Mucosa of rectum (tissue), 2 donors: ENCODE data around the gene ADCY5.

ENCODE experiments used
- H3K27ac ChIP-seq, 2 donors: one replicate each; pipeline ENCODE4 v1.7.0; 2013; ENCODE audit warnings: inconsistent platforms in 2 of 2, low read depth in 2 of 2, low read length in 2 of 2
- H3K27me3 ChIP-seq, 2 donors: one replicate each; pipeline ENCODE4 v1.7.0; 2013; ENCODE audit warnings: low read length in 2 of 2; ENCODE audit not compliant: control insufficient read depth in 2 of 2, insufficient read depth in 2 of 2
- H3K36me3 ChIP-seq, 2 donors: one replicate each; pipeline ENCODE4 v1.7.0; 2013; ENCODE audit warnings: low read length in 2 of 2; ENCODE audit not compliant: control insufficient read depth in 2 of 2, insufficient read depth in 2 of 2
- H3K4me1 ChIP-seq, 2 donors: one replicate each; pipeline ENCODE4 v1.7.0; 2013; ENCODE audit warnings: low read length in 2 of 2, mild to moderate bottlenecking in 1 of 2; ENCODE audit not compliant: control insufficient read depth in 2 of 2, insufficient read depth in 2 of 2
- H3K4me3 ChIP-seq, 2 donors: one replicate each; pipeline ENCODE4 v1.7.0; 2013; ENCODE audit warnings: low read length in 2 of 2
- H3K9ac ChIP-seq, 2 donors: one replicate each; pipeline ENCODE4 v1.7.0; 2013; ENCODE audit warnings: low read length in 2 of 2, low read depth in 1 of 2, mild to moderate bottlenecking in 1 of 2
- H3K9me3 ChIP-seq, 2 donors: one replicate each; pipeline ENCODE4 v1.7.0; 2013; ENCODE audit warnings: low read length in 2 of 2; ENCODE audit not compliant: control insufficient read depth in 2 of 2
- donor health status: healthy.
- donor health status: Normal muscosa, but diverticular disease.

ADCY5 gene

GRCh38 chr3:123283657-123284398 lies 165.1 kb downstream of the ADCY5 start:
- H3K4me3 ChIP-seq = no peak overlapping the region
- H3K9ac ChIP-seq = no peak overlapping the region
- no peak overlapping the region for H3K27ac ChIP-seq
- H3K27me3 ChIP-seq = no peaks in the 10 kb centered on the region
- H3K4me1 ChIP-seq = no peaks in the 10 kb centered on the region
- H3K36me3 ChIP-seq = peaks cover 0 to 2% of the 10 kb centered on the region in 2 donors
- H3K9me3 ChIP-seq = no peaks in the 10 kb centered on the region

DNA sequence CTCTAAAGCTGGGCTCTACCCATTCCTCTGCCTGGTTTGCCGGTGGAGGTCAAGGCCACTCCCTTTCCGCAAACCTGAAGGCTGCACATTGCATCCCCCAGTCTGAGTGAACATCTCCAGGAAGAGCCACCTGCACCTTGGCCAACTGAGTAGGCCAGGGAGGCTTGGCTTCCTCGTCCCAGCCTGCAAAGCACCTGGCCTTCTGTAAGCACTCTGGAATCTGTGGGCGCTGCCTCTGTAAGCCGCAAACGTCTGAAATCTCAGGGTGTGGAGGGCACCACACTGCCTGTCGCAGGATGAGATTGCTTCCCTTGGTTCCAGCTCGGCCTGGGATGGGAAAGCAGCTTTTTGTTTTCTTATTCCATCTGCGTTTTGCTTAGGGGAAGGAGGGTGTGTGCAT lies 165.8 kb downstream of the ADCY5 start:
- no peak overlapping the region for H3K9ac ChIP-seq
- no peaks in the 10 kb centered on the region for H3K27me3 ChIP-seq
- no peaks in the 10 kb centered on the region for H3K4me1 ChIP-seq
- H3K9me3 ChIP-seq = no peaks in the 10 kb centered on the region
- H3K4me3 ChIP-seq = no peak overlapping the region
- peaks cover 0 to 2% of the 10 kb centered on the region in 2 donors for H3K36me3 ChIP-seq
- no peak overlapping the region for H3K27ac ChIP-seq

GRCh38 chr3:123282461-123282860 lies 166.4 kb downstream of the ADCY5 start:
- H3K9ac ChIP-seq = no peak overlapping the region
- H3K9me3 ChIP-seq = no peaks in the 10 kb centered on the region
- no peak overlapping the region for H3K4me3 ChIP-seq
- H3K36me3 ChIP-seq = peaks cover 0 to 2% of the 10 kb centered on the region in 2 donors
- H3K27ac ChIP-seq = no peak overlapping the region
- H3K4me1 ChIP-seq = no peaks in the 10 kb centered on the region
- H3K27me3 ChIP-seq = no peaks in the 10 kb centered on the region

DNA sequence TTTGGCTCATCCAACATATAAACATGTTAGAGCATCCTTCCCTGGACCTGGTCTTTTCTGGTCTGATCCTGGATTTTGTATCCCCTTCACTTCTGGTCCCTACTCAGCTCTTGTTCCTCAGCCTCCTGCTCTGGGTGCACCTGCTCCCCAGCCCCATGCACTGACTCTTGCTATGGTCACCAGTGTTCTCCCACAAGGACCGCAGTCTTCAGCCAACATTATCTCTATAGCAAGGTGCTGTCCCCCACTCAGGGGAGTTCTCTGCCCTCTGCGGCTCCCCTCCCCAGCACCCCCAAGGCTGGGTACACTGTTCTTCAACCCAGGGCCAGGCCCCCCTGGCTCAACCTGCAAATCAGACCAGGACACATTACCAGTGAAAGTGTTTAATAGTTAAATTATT lies 167.0 kb downstream of the ADCY5 start:
- Histone ChIP-seq H3K9me3 (no peaks in the 10 kb centered on the region), H3K4me1 (no peaks in the 10 kb centered on the region), H3K27me3 (no peaks in the 10 kb centered on the region), H3K36me3 (peaks cover 0 to 2% of the 10 kb centered on the region in 2 donors), H3K27ac (no peak overlapping the region), H3K9ac (no peak overlapping the region), H3K4me3 (no peak overlapping the region)

DNA sequence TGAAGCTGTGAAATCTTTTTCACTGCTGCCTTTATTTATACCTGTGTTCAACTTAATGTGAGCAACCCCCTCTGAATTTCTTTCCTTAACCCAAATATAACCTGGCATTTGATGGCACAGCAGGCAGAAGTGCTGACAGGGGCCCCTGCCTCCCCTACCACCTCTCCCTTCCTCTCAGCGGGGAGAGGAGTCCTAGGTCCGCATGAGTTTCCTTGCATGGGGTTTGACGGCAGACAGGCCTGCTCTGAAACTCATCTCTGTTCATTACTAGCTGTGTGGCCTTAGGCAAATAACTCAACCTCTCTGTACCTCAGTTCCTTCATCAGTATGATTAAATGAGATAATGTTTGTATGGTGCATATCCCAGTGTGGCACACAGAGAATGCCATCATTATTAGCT lies 167.5 kb downstream of the ADCY5 start:
- H3K27ac ChIP-seq = no peak overlapping the region
- H3K27me3 ChIP-seq = no peaks in the 10 kb centered on the region
- peaks cover 0 to 2% of the 10 kb centered on the region in 2 donors for H3K36me3 ChIP-seq
- H3K4me1 ChIP-seq = no peaks in the 10 kb centered on the region
- H3K9ac ChIP-seq = no peak overlapping the region
- no peak overlapping the region for H3K4me3 ChIP-seq
- no peaks in the 10 kb centered on the region for H3K9me3 ChIP-seq

DNA sequence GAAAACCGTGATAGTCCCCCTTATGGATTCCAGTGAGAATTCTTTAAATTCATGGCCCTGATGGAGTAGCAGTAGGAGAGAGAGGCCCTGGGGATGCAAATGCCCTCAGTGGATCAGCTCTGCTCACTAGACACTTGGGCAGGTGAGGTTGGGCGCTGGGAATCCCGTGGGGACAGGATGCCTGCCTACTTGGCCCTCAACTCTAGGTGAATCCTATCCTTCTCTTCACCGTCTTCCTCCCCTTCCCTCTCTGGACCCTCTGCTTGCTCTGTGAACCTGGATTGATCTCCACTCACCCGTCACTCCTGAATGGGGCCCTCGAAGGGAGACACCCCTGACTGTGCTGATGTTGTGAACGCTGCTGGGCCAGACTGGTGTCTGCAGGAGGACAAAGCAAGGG lies 169.8 kb downstream of the ADCY5 start:
- Histone ChIP-seq H3K4me1 (no peaks in the 10 kb centered on the region), H3K9me3 (no peaks in the 10 kb centered on the region), H3K36me3 (peaks cover 0 to 2% of the 10 kb centered on the region in 2 donors), H3K27ac (no peak overlapping the region), H3K27me3 (no peaks in the 10 kb centered on the region), H3K9ac (no peak overlapping the region), H3K4me3 (no peak overlapping the region)

GRCh38 chr3:123278446-123278845 lies 170.4 kb downstream of the ADCY5 start:
- Histone ChIP-seq H3K36me3 (peaks cover 0 to 2% of the 10 kb centered on the region in 2 donors), H3K9ac (no peak overlapping the region), H3K9me3 (no peaks in the 10 kb centered on the region), H3K4me1 (no peaks in the 10 kb centered on the region), H3K27me3 (no peaks in the 10 kb centered on the region), H3K27ac (no peak overlapping the region), H3K4me3 (no peak overlapping the region)

- Histone ChIP-seq H3K4me1 (no peaks in the 10 kb centered on the region), H3K27ac (no peak overlapping the region), H3K36me3 (no peaks in the 10 kb centered on the region), H3K4me3 (no peak overlapping the region), H3K9ac (no peak overlapping the region), H3K9me3 (no peaks in the 10 kb centered on the region), H3K27me3 (no peaks in the 10 kb centered on the region)
Observed at GRCh38 chr3:123277106-123277505, 171.8 kb downstream of the ADCY5 start.

DNA sequence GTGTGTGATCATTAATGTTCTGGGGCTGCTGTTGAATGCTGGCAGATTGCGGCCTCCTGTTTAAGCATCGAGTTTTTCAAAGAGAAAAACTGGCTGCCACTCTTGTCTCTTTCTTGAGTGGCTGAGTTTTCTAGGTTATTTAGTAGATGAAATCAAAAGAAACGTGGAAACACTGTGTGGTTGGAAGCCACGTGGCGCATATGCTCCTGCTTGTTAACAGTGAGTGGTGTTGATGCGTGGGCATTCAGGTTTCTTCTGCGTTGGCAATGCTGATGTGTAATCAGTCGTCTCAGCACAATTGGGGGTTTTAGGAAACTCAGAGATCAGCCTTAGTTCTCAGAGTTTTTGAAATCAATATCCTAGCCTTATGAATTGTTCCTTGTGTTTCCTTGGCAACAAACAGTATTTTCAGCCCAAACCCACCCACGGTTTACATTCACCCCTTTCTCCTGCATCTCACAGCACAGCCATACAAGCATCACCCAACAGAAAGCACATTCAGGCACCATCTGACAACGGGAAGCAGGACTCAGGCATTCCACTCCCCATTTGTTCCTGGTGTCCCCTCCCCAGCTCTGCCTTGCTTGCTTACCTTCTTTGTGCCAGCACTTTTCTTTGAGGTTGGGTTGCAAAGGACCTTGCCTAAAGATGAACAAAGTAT lies 172.4 kb downstream of the ADCY5 start:
- H3K4me3 ChIP-seq = no peak overlapping the region
- H3K36me3 ChIP-seq = peaks cover 0 to 4% of the 10 kb centered on the region in 2 donors
- H3K27me3 ChIP-seq = no peaks in the 10 kb centered on the region
- no peak overlapping the region for H3K9ac ChIP-seq
- H3K4me1 ChIP-seq = no peaks in the 10 kb centered on the region
- no peak overlapping the region for H3K27ac ChIP-seq
- H3K9me3 ChIP-seq = no peaks in the 10 kb centered on the region

- Histone ChIP-seq H3K4me1 (no peaks in the 10 kb centered on the region), H3K9me3 (no peaks in the 10 kb centered on the region), H3K4me3 (no peak overlapping the region), H3K9ac (no peak overlapping the region), H3K27me3 (no peaks in the 10 kb centered on the region), H3K36me3 (peaks cover 0 to 5% of the 10 kb centered on the region in 2 donors), H3K27ac (no peak overlapping the region)
Observed at GRCh38 chr3:123275691-123276090, 173.2 kb downstream of the ADCY5 start.
